ENCODE results near the gene RHOT2. TPM values are rescaled to one million over a fixed set of nuclear protein-coding genes. Genes with fewer than 3 reads are reported as not detected.

Gene RHOT2
- total RNA-seq, 1 donor from 2014 or later, result 121 TPM

GRCh38 chr16:659618-660017, 8.3 kb upstream of the RHOT2 start:
- no peak for TF ChIP-seq CTCF (IDR thresholded peaks at IDR 0.05; ENCODE audit: unreplicated experiment)
- no peaks in the 10 kb centered on the region for H3K9me3 Mint-ChIP-seq (ENCODE audit: unreplicated experiment)
- H3K27me3 Mint-ChIP-seq (ENCODE audit: unreplicated experiment), result peaks cover 8% of the 10 kb centered on the region
- H3K4me1 Mint-ChIP-seq (ENCODE audit: unreplicated experiment), result no peaks in the 10 kb centered on the region
- H3K36me3 Mint-ChIP-seq (ENCODE audit: low read depth, unreplicated experiment), result peaks cover 3% of the 10 kb centered on the region
- no peak for DNase-seq (ENCODE audit: low spot score)
- H3K4me3 Mint-ChIP-seq (ENCODE audit: unreplicated experiment), result no peak overlapping the region
- no peak overlapping the region for H3K27ac Mint-ChIP-seq (ENCODE audit: unreplicated experiment)

- no peaks in the 10 kb centered on the region for H3K9me3 Mint-ChIP-seq (ENCODE audit: unreplicated experiment)
- DNase-seq (ENCODE audit: low spot score), result no peak
- no peak overlapping the region for H3K27ac Mint-ChIP-seq (ENCODE audit: unreplicated experiment)
- no peak overlapping the region for H3K4me3 Mint-ChIP-seq (ENCODE audit: unreplicated experiment)
- no peaks in the 10 kb centered on the region for H3K4me1 Mint-ChIP-seq (ENCODE audit: unreplicated experiment)
- H3K27me3 Mint-ChIP-seq (ENCODE audit: unreplicated experiment), result peaks cover 9% of the 10 kb centered on the region
- peaks cover 3% of the 10 kb centered on the region for H3K36me3 Mint-ChIP-seq (ENCODE audit: low read depth, unreplicated experiment)
- no peak for TF ChIP-seq CTCF (IDR thresholded peaks at IDR 0.05; ENCODE audit: unreplicated experiment)
Observed at GRCh38 chr16:660132-660458, 7.8 kb upstream of the RHOT2 start.

- peak; percentile 74 for TF ChIP-seq CTCF (IDR thresholded peaks at IDR 0.05; ENCODE audit: unreplicated experiment)
- peaks cover 3% of the 10 kb centered on the region for H3K36me3 Mint-ChIP-seq (ENCODE audit: low read depth, unreplicated experiment)
- peak; percentile 91 for DNase-seq (ENCODE audit: low spot score)
- no peak overlapping the region for H3K27ac Mint-ChIP-seq (ENCODE audit: unreplicated experiment)
- no peak overlapping the region for H3K4me3 Mint-ChIP-seq (ENCODE audit: unreplicated experiment)
- no peaks in the 10 kb centered on the region for H3K9me3 Mint-ChIP-seq (ENCODE audit: unreplicated experiment)
- no peaks in the 10 kb centered on the region for H3K4me1 Mint-ChIP-seq (ENCODE audit: unreplicated experiment)
- H3K27me3 Mint-ChIP-seq (ENCODE audit: unreplicated experiment), result peaks cover 9% of the 10 kb centered on the region
Observed at GRCh38 chr16:660459-661183, 7.3 kb upstream of the RHOT2 start.

GRCh38 chr16:661184-661821, 6.6 kb upstream of the RHOT2 start:
- peak; percentile 9 for TF ChIP-seq CTCF (IDR thresholded peaks at IDR 0.05; ENCODE audit: unreplicated experiment)
- Mint-ChIP-seq H3K27ac (ENCODE audit: unreplicated experiment) (no peak overlapping the region), H3K4me1 (ENCODE audit: unreplicated experiment) (no peaks in the 10 kb centered on the region), H3K9me3 (ENCODE audit: unreplicated experiment) (no peaks in the 10 kb centered on the region), H3K36me3 (ENCODE audit: low read depth, unreplicated experiment) (peaks cover 3% of the 10 kb centered on the region), H3K27me3 (ENCODE audit: unreplicated experiment) (peaks cover 9% of the 10 kb centered on the region), H3K4me3 (ENCODE audit: unreplicated experiment) (no peak overlapping the region)
- no peak for DNase-seq (ENCODE audit: low spot score)

GRCh38 chr16:662095-662494, 5.8 kb upstream of the RHOT2 start:
- Mint-ChIP-seq H3K27ac (ENCODE audit: unreplicated experiment) (no peak overlapping the region), H3K27me3 (ENCODE audit: unreplicated experiment) (peaks cover 9% of the 10 kb centered on the region), H3K4me3 (ENCODE audit: unreplicated experiment) (no peak overlapping the region), H3K4me1 (ENCODE audit: unreplicated experiment) (no peaks in the 10 kb centered on the region), H3K9me3 (ENCODE audit: unreplicated experiment) (no peaks in the 10 kb centered on the region), H3K36me3 (ENCODE audit: low read depth, unreplicated experiment) (peaks cover 3% of the 10 kb centered on the region)
- no peak for DNase-seq (ENCODE audit: low spot score)
- TF ChIP-seq CTCF (IDR thresholded peaks at IDR 0.05; ENCODE audit: unreplicated experiment), result no peak

Measured in endothelial cell (in vitro differentiated cells).